LNCaP clone FGC (cell line): ENCODE data around the gene PADI1.

Experiments
- DNase-seq: peaks from one replicate; pipeline ENCODE4 v3.0.0-alpha.2; 2011; ENCODE audit warnings: low read depth
- H3K4me3 ChIP-seq: 2 replicates; pipeline ENCODE4 v1.5.1; 2011; ENCODE audit warnings: mild to moderate bottlenecking, low read depth, low read length, control low read depth
- CTCF ChIP-seq: IDR thresholded peaks from 2 replicates; pipeline ENCODE4 v1.5.1; 2012; ENCODE audit warnings: mild to moderate bottlenecking; ENCODE audit not compliant: control insufficient read depth, insufficient read depth; ENCODE audit errors: extremely low read depth

Gene PADI1

GRCh38 chr1:17248781-17249180 lies 43.9 kb downstream of the PADI1 start, which contains the start of gene PADI3:
TSS of gene PADI3 (plus strand) at chr1:17249098. CDS start at chr1:17249138, 40 bp downstream.
- no peak for TF ChIP-seq CTCF
- no peak within 1 kb of the TSS for H3K4me3 ChIP-seq
- no peak for DNase-seq

- no peak overlapping the region for H3K4me3 ChIP-seq
- DNase-seq: no peak
- no peak for TF ChIP-seq CTCF
Observed at GRCh38 chr1:17250601-17251000, 45.7 kb downstream of the PADI1 start.

GRCh38 chr1:17251246-17251645 lies 46.3 kb downstream of the PADI1 start:
- DNase-seq: no peak
- TF ChIP-seq CTCF: no peak
- H3K4me3 ChIP-seq: no peak overlapping the region

- no peak for TF ChIP-seq CTCF
- H3K4me3 ChIP-seq: no peak overlapping the region
- no peak for DNase-seq
Observed at GRCh38 chr1:17251701-17252376, 46.9 kb downstream of the PADI1 start.

- no peak for DNase-seq
- H3K4me3 ChIP-seq: no peak overlapping the region
- TF ChIP-seq CTCF: no peak
Observed at GRCh38 chr1:17255336-17255735, 50.4 kb downstream of the PADI1 start.

GRCh38 chr1:17258116-17258757 lies 53.3 kb downstream of the PADI1 start:
- DNase-seq: no peak
- no peak overlapping the region for H3K4me3 ChIP-seq
- no peak for TF ChIP-seq CTCF
